MV-4-11 (cell line): ENCODE data around the gene BBS12.

ENCODE experiments used
- DNase-seq: peaks from one replicate; lab custom pipeline; 2025; lab: John Stamatoyannopoulos, UW

BBS12 gene

DNA sequence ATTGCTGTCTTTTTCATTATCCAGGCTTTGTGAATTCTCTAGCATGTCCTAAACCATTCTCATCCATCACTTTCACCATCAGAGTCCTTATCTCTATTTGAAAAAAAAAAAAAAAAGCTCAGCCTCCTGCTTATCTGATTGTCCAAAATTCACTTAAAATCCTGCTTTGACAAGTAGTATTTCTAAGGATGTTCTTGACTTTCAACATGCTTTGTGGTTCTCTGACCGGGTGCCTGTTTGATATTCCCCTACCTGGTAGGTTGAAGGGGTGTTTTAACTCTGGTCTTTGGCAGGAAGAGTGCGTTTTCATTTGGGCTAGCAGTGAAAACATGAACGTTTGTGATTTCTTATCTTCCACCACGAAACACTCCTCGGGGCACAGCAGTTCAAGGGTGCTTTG lies 17.3 kb upstream of the BBS12 start:
- no peak for DNase-seq

DNA sequence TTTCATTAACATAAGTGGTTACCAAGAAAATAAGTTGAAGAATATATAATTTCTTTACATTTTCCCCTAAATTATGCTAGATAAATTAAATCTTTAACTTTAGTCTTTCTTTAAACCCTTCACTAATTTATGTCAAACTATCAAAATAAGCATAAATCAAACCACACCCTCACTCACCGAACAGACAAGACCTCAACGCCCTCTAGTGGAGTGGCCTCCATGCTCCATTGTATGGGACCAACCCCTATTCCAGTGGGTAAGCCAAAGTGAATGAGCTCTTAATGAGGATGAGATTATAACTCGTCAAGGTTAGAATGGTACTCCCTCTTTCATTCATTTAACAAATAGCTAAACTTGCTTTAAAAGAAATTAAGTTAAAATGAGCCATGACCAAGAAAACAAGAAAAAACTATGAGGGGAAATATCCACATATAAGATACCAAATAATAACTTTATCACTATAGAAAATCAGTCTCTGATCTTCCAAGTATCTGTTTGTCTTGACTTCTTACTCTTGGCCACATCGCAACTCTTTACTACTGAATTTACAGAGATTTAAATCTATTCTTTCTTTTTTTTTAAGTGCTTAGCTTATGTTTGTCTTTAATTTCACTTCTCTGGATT lies 15.6 kb upstream of the BBS12 start:
- DNase-seq, result peak; percentile 58

DNA sequence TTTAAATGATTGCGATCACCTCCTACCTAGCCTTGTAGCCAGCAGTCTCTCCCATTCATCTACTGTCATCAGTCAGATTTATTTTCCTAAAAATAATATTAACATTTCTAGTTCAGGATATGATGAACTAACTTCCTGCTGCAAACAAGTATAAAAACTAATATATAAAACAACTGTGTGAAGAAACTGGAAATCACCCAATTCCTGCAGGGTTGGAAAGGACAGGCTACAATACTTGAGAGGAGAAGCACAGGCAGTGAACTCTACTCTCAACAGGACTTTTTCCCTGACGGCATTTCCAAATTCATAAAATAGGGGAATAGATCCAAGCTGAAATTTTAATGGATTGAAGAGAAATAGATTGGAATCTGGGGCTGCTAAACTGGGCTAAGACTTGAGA lies 14.2 kb upstream of the BBS12 start:
- DNase-seq, result no peak

DNA sequence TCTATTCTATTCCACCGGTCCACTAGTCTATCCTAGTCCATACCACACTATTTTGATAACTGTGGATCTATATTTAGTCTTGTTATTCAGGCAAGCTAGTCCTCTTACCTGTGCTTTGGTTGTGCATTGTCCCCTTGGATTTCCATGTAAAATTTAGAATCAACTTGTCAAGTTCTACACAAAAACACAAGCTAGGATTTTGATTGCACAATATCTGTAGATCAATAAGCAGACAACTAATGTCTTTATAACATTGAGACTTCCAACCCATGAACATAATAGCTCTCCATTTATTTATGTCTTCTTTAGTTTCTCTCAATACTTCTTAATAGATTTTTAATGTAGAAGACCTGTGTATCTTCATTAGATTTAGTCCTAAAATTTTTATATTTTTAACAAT lies 10.2 kb upstream of the BBS12 start:
- no peak for DNase-seq

DNA sequence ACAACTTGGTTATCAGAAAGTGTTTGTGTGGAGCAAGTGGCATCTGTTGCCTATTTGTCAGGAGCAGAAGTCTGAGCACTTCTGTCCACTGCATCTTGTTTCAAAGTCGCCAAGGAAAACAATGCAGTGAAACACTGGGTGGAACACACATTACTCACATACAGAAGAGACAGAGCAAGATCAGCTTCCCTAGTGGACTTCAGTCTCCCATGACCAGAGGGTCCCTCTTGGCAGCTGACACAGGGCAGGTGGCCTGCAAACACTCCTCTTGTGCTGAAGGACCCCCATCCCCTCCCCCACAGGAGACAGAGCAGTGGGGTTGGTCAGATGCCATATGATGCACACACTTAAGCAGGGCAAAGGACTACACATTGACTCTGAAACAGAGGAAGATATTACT lies 3.6 kb upstream of the BBS12 start:
- DNase-seq, result no peak

DNA sequence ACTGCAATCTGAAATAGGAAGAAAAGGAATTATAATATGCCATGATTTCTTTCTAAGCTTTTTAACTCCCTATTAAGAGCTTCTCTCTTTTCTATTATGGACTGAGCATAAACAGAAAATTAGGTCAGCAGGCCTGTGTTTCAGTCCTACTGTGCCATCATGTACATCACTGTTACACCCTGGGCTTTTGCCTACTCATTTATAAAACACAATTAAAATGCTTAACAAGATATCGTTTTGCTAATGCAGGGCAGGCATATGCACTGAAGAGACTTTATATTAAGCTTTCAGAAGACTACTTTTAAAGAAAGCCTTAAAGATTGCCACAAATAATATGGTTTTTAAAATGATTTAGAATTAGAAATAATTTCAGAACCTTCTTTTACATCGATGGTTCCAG lies 828 bp upstream of the BBS12 start:
- no peak for DNase-seq

DNA sequence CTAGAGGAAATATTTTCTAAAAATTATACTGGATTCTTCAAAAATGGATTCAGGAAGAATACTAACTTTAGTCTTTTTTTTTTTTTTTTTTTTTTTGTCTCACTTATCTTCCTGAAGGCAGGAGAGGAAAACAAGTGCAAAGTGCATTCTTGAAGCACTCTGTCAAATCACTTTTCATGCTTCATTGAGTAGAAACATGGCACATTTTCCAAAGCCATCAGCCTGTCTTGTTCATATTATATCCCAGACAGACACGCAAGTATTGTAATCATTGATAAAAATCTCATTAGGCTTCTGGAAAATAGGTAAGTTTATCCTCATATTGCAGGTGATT lies 1.2 kb downstream of the BBS12 start:
- no peak for DNase-seq

DNA sequence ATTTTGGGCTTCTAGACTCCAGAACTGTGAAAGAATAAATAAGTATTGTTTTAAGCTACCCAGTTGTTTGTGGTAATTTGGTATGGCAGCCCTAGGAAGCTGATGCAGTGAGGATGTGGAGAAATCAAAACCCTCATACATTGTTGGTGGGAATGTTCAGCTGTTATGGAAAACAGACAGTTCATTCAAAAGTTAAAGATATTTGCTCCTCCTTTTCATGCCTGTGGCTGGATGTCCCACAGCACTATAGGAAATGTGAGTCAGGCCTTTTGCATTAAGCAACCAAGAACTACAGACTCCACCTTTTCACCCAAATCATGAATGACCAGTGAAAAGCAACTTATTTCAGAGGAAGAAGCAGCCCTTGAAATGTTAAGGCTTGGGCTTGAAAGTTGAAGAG lies 6.7 kb downstream of the BBS12 start:
- peak; percentile 74 for DNase-seq

DNA sequence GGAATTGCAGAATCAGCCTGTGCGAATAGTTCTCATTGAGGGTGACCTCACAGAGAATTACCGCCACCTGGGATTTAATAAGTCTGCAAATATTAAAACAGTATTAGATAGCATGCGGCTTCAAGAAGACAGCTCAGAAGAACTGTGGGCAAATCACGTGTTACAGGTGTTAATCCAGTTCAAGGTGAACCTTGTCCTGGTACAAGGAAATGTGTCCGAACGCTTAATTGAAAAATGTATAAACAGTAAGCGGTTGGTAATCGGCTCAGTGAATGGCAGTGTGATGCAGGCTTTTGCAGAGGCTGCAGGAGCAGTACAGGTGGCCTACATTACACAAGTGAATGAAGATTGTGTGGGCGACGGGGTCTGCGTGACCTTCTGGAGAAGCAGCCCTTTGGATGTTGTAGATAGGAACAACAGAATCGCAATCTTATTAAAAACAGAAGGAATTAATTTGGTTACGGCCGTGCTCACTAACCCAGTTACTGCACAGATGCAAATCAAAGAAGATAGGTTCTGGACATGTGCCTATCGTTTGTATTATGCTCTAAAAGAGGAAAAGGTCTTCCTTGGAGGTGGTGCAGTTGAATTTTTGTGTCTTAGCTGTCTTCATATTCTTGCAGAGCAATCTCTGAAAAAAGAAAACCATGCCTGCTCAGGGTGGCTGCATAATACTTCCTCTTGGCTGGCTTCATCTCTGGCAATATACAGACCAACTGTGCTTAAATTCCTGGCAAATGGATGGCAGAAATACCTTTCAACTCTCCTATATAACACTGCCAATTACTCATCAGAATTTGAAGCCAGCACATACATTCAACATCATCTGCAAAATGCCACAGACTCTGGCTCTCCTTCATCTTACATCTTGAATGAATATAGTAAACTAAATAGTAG lies 10.7 kb downstream of the BBS12 start:
- no peak for DNase-seq

DNA sequence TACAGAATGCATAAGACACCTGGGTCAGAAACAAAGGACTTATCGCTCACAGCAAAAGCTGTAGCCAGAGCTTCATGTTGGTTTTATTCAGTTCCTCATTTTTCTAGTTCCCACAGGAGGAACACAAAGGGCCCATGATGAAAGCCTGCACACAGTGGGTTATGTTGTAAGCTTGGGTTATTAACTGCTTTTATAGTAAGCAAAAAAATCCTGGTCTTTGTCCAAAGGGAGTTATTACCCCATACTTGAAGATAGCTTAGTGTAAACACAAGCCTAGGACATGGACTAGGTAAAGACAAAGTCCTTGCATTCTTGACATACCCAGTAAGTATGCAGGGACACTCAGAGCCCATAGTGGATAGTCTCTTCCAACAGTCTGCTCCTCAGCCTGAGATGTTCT lies 11.7 kb downstream of the BBS12 start:
- peak; percentile 98 for DNase-seq

DNA sequence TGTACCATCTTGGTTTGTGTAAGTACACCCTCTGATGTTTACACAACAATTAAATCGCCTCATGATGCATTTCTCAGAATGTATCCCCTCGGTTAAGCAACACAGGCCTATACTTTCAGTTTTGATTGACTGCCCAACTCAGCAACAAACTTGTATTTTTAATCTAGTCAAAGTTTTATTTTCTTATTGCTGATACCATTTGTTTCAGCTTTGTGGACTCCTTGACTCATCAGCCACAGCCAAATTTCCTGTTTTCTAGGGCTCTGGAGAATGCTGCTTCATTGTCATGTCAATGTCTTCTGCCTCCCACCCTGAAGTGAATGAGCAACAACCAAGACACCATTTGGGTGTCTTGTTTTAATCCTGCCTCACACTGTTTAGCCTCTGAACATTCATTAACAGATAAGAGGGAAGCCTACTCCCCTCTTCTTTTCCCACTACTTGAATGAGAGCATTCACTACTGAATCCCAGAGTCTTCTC lies 14.0 kb downstream of the BBS12 start:
- DNase-seq, result peak; percentile 64

DNA sequence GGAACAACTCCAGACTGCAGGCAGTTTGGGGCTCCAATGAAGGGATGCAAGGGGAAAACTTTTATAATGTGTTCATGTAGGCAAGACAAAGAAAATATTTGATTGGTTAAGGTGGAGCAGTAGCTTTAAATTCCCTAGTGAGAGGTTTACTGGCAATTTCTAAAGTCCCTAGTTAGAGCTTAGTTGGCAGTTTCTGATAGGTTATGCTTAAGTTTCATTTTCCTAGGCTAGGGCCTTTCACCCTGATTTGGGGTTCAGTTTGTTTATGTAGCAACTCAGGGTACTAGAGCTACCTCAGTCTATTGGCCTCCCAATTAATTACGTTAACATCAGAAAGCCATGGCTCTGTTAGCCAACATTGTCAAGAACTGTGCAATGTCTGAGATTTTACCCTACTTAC lies 14.6 kb downstream of the BBS12 start:
- DNase-seq, result no peak

DNA sequence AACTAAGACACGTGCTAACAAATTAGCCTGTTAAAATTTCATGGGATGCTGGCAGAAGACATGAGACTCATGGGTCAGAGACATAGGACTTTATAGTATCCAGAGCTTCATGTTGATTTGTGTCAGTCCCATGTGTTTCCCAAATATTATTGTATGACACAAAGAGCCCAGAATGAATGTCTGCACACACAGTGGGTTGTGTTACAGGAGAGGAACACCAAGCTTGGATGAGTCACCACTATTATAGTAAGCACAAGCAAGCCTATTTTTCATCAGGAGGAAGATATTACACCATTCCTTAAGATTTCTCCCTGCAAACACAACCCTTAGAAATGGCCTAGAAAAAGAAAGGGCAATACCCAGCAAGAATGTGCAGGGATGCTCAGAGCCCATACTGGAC lies 15.4 kb downstream of the BBS12 start:
- peak; percentile 24 for DNase-seq

DNA sequence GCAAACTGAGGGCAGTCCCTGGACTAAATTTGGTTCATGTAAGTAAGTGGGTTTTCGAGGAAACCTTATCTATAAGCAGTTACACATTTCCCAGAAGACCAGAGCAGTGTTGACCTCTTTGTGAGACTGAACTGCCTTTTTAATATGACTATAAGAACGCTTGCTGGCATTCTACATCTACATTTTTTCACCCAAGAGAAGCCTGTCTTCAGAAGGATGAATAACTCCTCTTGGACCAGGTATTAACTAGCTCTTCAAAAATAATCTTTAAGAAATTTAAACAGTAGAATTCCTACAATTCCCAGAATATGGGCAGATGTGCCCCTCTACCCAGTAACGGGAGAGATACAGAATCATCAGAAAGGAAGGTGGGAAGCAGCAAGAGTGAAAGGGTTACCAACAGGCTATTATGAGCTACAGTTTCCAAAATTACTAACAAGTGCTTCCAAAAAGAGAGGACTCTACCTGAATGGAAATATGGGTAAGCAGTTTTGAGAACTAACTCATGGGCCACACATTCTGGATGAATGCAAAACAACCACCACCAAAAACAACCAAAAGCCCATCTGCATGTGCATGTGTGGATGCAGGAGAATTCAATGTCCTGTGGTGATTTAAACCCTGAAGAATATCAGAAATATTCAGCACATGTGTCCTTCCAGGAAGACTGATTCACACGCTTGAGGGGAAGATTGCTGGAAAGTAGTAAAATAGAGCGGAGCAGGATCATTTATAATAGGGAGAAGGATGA lies 17.4 kb downstream of the BBS12 start:
- no peak for DNase-seq

DNA sequence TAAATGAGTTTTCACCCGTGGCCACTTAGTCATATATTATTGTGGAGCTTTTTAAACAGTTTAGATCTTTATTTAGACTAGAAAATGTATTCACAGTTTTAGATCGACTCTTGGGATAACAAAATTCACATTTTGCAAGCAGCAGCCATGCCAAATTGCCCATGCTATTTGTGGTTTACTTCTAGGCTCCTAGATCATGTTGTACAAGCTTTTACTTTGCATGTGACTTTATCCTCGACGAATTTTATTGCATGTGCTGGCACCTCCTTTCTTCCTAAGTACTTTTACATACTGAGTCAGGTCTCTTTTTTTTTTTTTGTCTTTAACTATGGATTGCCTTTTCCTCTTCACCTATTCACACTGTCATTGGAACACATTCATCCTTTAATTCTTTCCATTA lies 23.2 kb downstream of the BBS12 start:
- DNase-seq, result no peak

DNA sequence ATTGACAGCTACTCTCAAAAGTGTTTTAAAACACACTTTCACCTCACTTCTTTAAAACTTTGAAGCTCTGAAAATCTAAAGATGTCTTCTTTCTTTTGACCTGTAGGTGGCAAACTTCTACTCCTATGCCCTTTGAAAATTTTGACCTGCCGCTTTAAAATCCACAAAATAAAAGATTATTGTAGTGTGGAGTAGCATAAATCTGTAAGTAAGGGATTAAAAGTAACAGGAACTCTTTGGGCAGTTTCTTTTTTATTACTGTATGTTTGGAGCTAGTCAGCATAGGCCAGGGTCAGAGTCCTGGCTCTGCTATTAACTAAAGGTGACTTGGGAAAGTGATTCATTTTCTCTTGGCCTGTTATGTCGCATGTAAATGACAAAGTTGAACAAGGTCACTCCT lies 25.5 kb downstream of the BBS12 start:
- peak; percentile 50 for DNase-seq

DNA sequence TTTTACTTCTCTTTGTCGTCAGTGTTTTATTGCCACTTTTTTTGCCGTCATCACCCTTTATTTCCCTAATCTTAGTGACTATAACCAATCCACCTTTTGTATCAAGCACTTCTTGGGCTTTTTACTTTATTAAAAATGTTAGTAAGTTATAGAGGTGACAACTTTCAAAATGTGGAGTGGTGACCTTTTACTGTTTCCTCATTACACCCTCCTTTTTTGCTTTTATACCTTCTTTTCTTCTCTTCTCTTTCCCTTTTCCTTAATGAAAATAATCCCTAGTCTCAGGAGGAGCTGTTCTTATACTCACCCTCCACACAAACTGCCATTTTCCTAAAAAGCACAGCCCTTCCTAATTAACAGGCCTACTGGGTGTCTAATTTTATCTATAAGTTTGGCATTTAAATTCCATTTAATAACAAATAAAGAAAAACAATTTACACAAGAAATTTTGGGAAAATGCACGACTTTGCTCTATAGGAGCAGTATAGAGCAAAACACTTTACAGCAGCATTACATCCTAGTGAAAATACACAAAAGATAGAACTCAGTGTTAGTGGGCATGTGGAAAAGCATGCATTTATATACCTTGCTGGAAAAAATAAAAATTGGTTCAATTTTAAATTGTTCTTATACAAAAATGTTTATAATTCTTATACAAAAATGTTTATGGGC lies 27.3 kb downstream of the BBS12 start:
- DNase-seq, result no peak

DNA sequence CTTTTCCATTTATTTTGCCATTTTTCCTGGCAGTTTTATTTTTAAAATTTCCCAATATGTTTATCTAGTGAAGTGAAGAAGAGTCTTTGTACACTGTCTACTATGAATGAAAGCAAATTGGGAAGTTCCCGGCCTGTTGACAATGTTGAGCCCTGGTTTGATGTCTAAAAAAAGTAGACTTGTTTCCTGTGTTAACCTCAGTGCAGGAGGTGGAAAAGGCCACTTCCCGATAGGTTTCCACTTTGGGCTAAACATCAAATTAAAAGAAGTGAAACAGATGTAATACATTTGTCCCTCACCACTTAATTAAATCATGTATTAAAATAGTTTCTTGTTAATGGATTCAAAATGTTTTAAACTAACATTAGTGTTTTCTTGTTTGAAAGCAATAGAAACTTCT lies 30.0 kb downstream of the BBS12 start:
- DNase-seq, result peak; percentile 87

DNA sequence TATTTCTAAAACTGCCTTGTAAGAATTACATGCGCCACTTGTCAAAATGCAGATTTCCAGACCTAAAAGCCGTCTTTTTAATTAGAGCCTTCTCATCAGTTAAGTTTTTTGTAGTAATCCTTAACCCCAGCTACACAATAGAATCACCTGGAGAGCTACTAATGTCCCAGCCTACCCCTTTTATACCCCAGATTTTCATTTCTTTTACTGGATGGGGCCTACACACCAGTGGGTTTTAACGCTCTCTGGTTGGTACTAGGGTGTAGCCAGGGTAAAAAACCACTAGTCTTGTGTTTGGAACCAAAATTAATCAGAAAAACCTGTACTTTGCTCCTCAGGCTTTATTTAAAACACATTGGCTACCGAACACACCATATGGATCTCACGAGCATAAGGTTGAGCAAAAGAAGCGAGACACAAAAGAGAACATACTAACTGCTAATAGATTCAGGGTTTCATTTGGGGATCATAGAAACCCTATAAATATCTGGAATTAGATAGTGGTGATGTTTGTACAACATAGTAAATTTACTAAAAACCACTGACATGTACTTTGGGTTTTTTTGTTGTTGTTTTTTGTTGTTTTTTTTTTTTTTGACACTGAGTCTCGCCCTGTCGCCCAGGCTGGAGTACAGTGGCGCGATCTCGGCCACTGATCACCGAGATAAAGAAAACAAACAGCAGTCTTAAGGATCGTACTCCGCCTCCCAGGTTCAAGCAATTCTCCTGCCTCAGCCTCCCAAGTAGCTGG lies 30.6 kb downstream of the BBS12 start:
- DNase-seq, result no peak

DNA sequence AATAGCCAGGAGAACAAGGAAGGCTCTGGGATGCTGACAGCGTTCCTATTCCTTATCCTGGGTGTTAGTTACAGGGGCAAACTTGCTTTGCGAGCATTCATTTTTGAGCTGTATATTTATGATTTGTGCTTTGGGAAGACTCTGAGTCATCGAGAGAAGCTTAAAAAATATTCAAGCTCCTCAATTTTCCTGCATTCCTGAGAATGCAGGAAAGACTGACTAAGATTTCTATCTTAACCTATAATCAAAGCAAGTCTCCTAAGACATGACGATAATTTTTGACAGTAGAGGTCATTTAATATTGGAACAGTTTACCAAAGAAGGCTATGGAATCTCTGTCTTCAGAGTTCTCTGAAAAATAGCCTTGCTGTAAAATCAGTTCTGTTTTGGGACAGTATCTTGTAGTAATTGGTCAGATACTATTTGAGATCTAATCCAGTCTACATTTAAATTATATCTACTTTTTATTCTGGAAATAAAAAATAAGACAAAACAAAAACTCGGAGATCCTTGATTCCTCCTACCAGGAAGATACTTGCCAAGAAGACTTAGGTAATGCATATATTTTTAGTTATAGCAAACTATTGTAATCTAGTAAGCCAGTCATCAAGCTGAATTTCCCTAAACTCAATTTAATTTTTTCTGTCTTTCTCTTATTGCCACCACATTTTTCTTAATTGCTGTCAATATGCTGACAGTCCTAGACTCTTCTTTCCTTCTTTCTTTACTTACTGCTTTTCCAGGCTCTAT lies 31.7 kb downstream of the BBS12 start:
- DNase-seq, result no peak

DNA sequence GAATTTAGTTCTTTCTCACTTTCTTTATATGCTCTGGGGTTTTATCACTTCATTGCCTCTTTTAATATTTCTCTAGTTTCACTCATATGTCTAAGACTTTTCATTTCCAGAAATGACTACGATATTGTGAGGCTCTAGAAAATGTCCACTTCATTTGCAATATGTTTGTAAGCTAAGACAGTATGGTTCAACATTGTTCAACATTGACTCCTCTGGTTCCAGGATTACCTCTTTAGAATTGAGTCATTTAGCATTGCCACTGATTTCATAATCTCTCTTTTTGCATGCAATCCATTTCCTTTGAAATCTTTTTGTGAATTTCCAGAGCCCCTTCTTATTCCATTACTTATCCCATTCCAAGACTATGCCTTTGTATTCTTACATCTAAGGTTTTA lies 32.3 kb downstream of the BBS12 start:
- peak; percentile 62 for DNase-seq
